Neural progenitor cell (in vitro differentiated cells): Measurements from ENCODE around the gene DDX39B. TPM values are rescaled to one million over a fixed set of nuclear protein-coding genes. Genes with fewer than 3 reads are reported as not detected.

ENCODE experiments used
- DNase-seq: peaks from one replicate; pipeline ENCODE4 v3.0.0-alpha.2; 2016; ENCODE audit warnings: low spot score
- H2AFZ ChIP-seq: fragments of 200-600 bp; sonication (generic); replicated peaks from 2 replicates; pipeline ENCODE4 v1.6.1; 2016; ENCODE audit warnings: antibody characterized with exemption
- H3F3A ChIP-seq: fragments of 200-600 bp; sonication (generic); 2 replicates; pipeline ENCODE4 v1.6.1; 2016; ENCODE audit warnings: antibody characterized with exemption, low read depth
- H3K27ac ChIP-seq: fragments of 200-600 bp; sonication (generic); 2 replicates; pipeline ENCODE4 v1.5.1; 2016; ENCODE audit warnings: mild to moderate bottlenecking
- H3K27me3 ChIP-seq: fragments of 200-600 bp; sonication (generic); 2 replicates; pipeline ENCODE4 v1.6.1; 2016; ENCODE audit warnings: mild to moderate bottlenecking, moderate library complexity
- H3K36me3 ChIP-seq: fragments of 200-600 bp; sonication (generic); 2 replicates; pipeline ENCODE4 v1.5.1; 2016
- H3K4me1 ChIP-seq: fragments of 200-600 bp; sonication (generic); 2 replicates; pipeline ENCODE4 v1.6.1; 2016; ENCODE audit warnings: mixed run types
- H3K4me2 ChIP-seq: fragments of 200-600 bp; sonication (generic); 2 replicates; pipeline ENCODE4 v1.6.1; 2016
- H3K4me3 ChIP-seq: fragments of 200-600 bp; sonication (generic); 2 replicates; pipeline ENCODE4 v1.5.1; 2016
- H3K79me2 ChIP-seq: fragments of 200-600 bp; sonication (generic); 2 replicates; pipeline ENCODE4 v1.6.1; 2016; ENCODE audit warnings: low read depth
- H3K9ac ChIP-seq: fragments of 200-600 bp; sonication (generic); 2 replicates; pipeline ENCODE4 v1.6.1; 2016
- H3K9me3 ChIP-seq: fragments of 200-600 bp; sonication (generic); 2 replicates; pipeline ENCODE4 v1.5.1; 2016; ENCODE audit warnings: low read depth
- H4K20me1 ChIP-seq: fragments of 200-600 bp; sonication (generic); 2 replicates; pipeline ENCODE4 v1.6.1; 2016; ENCODE audit warnings: low read depth
- H3K27ac Mint-ChIP-seq: 3 replicates; pipeline ENCODE4 v1.8.0; 2021; ENCODE audit warnings: mixed read lengths
- H3K27me3 Mint-ChIP-seq: 2 replicates; pipeline ENCODE4 v1.8.0; 2022; ENCODE audit warnings: low read depth, mild to moderate bottlenecking, inconsistent platforms, moderate library complexity, mixed read lengths; ENCODE audit not compliant: insufficient read depth
- H3K36me3 Mint-ChIP-seq: 3 replicates; pipeline ENCODE4 v1.8.0; 2021; ENCODE audit warnings: mixed read lengths
- H3K4me1 Mint-ChIP-seq: 3 replicates; pipeline ENCODE4 v1.8.0; 2021; ENCODE audit warnings: mixed read lengths
- H3K4me3 Mint-ChIP-seq: 3 replicates; pipeline ENCODE4 v1.8.0; 2021; ENCODE audit warnings: mild to moderate bottlenecking, moderate library complexity, mixed read lengths
- H3K9me3 Mint-ChIP-seq: 3 replicates; pipeline ENCODE4 v1.8.0; 2020; ENCODE audit warnings: mixed read lengths
- CTCF ChIP-seq: fragments of 200-600 bp; sonication (generic); IDR thresholded peaks from 2 replicates; pipeline ENCODE4 v1.5.1; 2017; ENCODE audit warnings: antibody characterized with exemption, mild to moderate bottlenecking
- EZH2 ChIP-seq: fragments of 200-600 bp; sonication (generic); IDR thresholded peaks from 2 replicates; pipeline ENCODE4 v1.6.1; 2017; ENCODE audit warnings: antibody characterized with exemption, mild to moderate bottlenecking, moderate library complexity
- EZH2phosphoT487 ChIP-seq: fragments of 200-600 bp; sonication (generic); IDR thresholded peaks from 2 replicates; pipeline ENCODE4 v1.6.1; 2017; ENCODE audit warnings: antibody characterized with exemption
- total RNA-seq: library from RNA; depleted of rRNA; stranded (reverse); fragments of >200 nt; gene quantifications from 2 replicates; pipeline ENCODE4 v1.2.3, GENCODE V29; 2015; ENCODE audit warnings: low replicate concordance

The DDX39B gene
- total RNA-seq, 1 donor from 2014 or later = 493 TPM

- H4K20me1 ChIP-seq = no peaks in the 10 kb centered on the region
- no peak overlapping the region for H3K4me3 ChIP-seq
- no peak for TF ChIP-seq CTCF
- TF ChIP-seq EZH2 = no peak
- no peak for TF ChIP-seq EZH2phosphoT487
- H3K4me2 ChIP-seq = no peak overlapping the region
- Mint-ChIP-seq H3K36me3 (no peaks in the 10 kb centered on the region), H3K27me3 (peaks cover 14% of the 10 kb centered on the region), H3K4me3 (no peak overlapping the region), H3K4me1 (peaks cover 15% of the 10 kb centered on the region), H3K27ac (no peak overlapping the region), H3K9me3 (no peaks in the 10 kb centered on the region)
- H2AFZ ChIP-seq = no peak overlapping the region
- no peak for DNase-seq
- no peaks in the 10 kb centered on the region for H3F3A ChIP-seq
- H3K4me1 ChIP-seq = peaks cover 6% of the 10 kb centered on the region
- no peaks in the 10 kb centered on the region for H3K27me3 ChIP-seq
- no peaks in the 10 kb centered on the region for H3K9me3 ChIP-seq
- no peak overlapping the region for H3K9ac ChIP-seq
- H3K27ac ChIP-seq = no peak overlapping the region
- no peaks in the 10 kb centered on the region for H3K79me2 ChIP-seq
- no peaks in the 10 kb centered on the region for H3K36me3 ChIP-seq
These were observed 28.2 kb upstream of the DDX39B start for GRCh38 chr6:31569861-31570536.

- Mint-ChIP-seq H3K27me3 (peaks cover 12% of the 10 kb centered on the region), H3K36me3 (no peaks in the 10 kb centered on the region), H3K4me1 (peaks cover 15% of the 10 kb centered on the region), H3K27ac (no peak overlapping the region), H3K4me3 (no peak overlapping the region), H3K9me3 (no peaks in the 10 kb centered on the region)
- no peaks in the 10 kb centered on the region for H4K20me1 ChIP-seq
- DNase-seq = no peak
- H3F3A ChIP-seq = no peaks in the 10 kb centered on the region
- H3K4me3 ChIP-seq = no peak overlapping the region
- no peak overlapping the region for H2AFZ ChIP-seq
- no peaks in the 10 kb centered on the region for H3K9me3 ChIP-seq
- no peaks in the 10 kb centered on the region for H3K36me3 ChIP-seq
- H3K4me1 ChIP-seq = peaks cover 6% of the 10 kb centered on the region
- no peak overlapping the region for H3K4me2 ChIP-seq
- no peak overlapping the region for H3K27ac ChIP-seq
- H3K79me2 ChIP-seq = no peaks in the 10 kb centered on the region
- H3K9ac ChIP-seq = no peak overlapping the region
- TF ChIP-seq CTCF (no peak), EZH2phosphoT487 (no peak), EZH2 (no peak)
- no peaks in the 10 kb centered on the region for H3K27me3 ChIP-seq
These were observed 26.7 kb upstream of the DDX39B start for GRCh38 chr6:31568537-31568961.

- no peaks in the 10 kb centered on the region for H3F3A ChIP-seq
- H3K9ac ChIP-seq = no peak overlapping the region
- Mint-ChIP-seq H3K27me3 (peaks cover 8% of the 10 kb centered on the region), H3K9me3 (no peaks in the 10 kb centered on the region), H3K4me1 (peaks cover 15% of the 10 kb centered on the region), H3K27ac (peak overlapping the region; percentile 0), H3K36me3 (no peaks in the 10 kb centered on the region), H3K4me3 (peak overlapping the region; percentile 57)
- H2AFZ ChIP-seq = peak overlapping the region; percentile 34
- no peaks in the 10 kb centered on the region for H3K36me3 ChIP-seq
- DNase-seq = no peak
- H3K4me2 ChIP-seq = peak overlapping the region; percentile 35
- H3K9me3 ChIP-seq = no peaks in the 10 kb centered on the region
- no peak overlapping the region for H3K4me3 ChIP-seq
- no peaks in the 10 kb centered on the region for H3K79me2 ChIP-seq
- no peak for TF ChIP-seq EZH2phosphoT487
- TF ChIP-seq EZH2 = no peak
- no peak overlapping the region for H3K27ac ChIP-seq
- no peaks in the 10 kb centered on the region for H3K27me3 ChIP-seq
- H3K4me1 ChIP-seq = peaks cover 6% of the 10 kb centered on the region
- no peaks in the 10 kb centered on the region for H4K20me1 ChIP-seq
These were observed 25.9 kb upstream of the DDX39B start for GRCh38 chr6:31567531-31568370.

GRCh38 chr6:31560697-31561058 is 18.9 kb upstream of the DDX39B start:
- H3K27ac Mint-ChIP-seq = no peak overlapping the region
- TF ChIP-seq EZH2 (no peak), CTCF (no peak), EZH2phosphoT487 (no peak)
- no peaks in the 10 kb centered on the region for H3K36me3 ChIP-seq

More at GRCh38 chr6:31560697-31561058, 18.9 kb upstream of the DDX39B start:
- H3K36me3 Mint-ChIP-seq = peaks cover 12% of the 10 kb centered on the region
- H3K27ac ChIP-seq = no peak overlapping the region
- no peaks in the 10 kb centered on the region for H3K4me1 ChIP-seq
- no peak for DNase-seq
- no peaks in the 10 kb centered on the region for H3K9me3 Mint-ChIP-seq
- no peak overlapping the region for H3K4me2 ChIP-seq
- H4K20me1 ChIP-seq = no peaks in the 10 kb centered on the region
- H3K4me3 Mint-ChIP-seq = no peak overlapping the region
- no peaks in the 10 kb centered on the region for H3K27me3 ChIP-seq
- no peaks in the 10 kb centered on the region for H3F3A ChIP-seq
- H3K4me1 Mint-ChIP-seq = no peaks in the 10 kb centered on the region
- no peak overlapping the region for H3K9ac ChIP-seq
- H3K79me2 ChIP-seq = no peaks in the 10 kb centered on the region
- H3K27me3 Mint-ChIP-seq = no peaks in the 10 kb centered on the region
- no peaks in the 10 kb centered on the region for H3K9me3 ChIP-seq
- no peak overlapping the region for H3K4me3 ChIP-seq
- no peak overlapping the region for H2AFZ ChIP-seq
